WI38 (cell line): ENCODE data around the gene ECHDC3.

Experiments
- H3K4me3 ChIP-seq: 2 replicates; pipeline ENCODE4 v1.5.1; 2011; ENCODE audit warnings: low read depth, mild to moderate bottlenecking, control low read depth, low read length
- TF ChIP-seq, protein P1 (sequence below): IDR thresholded peaks from 2 replicates; pipeline ENCODE4 v1.5.1; 2012; ENCODE audit warnings: low read depth, mild to moderate bottlenecking, control low read depth, low read length

The ECHDC3 gene, protein sequence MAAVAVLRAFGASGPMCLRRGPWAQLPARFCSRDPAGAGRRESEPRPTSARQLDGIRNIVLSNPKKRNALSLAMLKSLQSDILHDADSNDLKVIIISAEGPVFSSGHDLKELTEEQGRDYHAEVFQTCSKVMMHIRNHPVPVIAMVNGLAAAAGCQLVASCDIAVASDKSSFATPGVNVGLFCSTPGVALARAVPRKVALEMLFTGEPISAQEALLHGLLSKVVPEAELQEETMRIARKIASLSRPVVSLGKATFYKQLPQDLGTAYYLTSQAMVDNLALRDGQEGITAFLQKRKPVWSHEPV

DNA sequence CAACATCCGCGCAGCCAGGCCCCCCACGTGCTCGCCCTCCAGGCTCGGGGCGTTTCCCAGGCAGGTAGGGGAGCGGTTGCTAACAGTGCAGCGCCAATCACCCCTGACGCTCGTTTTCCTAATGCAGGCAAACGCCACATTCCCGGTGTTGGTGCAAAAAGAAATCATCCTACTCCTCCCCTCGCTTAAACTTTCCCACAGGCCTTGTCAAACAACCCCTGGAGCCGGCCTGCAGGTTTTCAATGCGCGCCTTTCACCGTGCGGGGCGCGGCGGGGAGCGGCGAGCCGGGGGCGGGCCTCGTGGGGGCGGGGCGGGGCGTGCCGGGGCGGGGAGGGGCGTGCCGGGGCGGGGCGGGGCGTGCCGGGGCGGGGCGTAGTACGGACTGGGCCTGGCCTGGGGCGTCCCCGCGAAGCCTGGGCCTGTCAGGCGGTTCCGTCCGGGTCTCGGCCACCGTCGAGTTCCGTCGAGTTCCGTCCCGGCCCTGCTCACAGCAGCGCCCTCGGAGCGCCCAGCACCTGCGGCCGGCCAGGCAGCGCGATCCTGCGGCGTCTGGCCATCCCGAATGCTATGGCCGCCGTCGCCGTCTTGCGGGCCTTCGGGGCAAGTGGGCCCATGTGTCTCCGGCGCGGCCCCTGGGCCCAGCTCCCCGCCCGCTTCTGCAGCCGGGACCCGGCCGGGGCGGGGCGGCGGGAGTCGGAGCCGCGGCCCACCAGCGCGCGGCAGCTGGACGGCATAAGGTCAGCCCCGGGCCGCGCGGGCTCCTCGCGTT, at the start of gene ECHDC3:
ECHDC3 (plus strand) TSS at position 374 of the 770 bp plus-strand sequence; CDS start at position 569, 195 bp downstream.
- TF ChIP-seq, protein P1, sequence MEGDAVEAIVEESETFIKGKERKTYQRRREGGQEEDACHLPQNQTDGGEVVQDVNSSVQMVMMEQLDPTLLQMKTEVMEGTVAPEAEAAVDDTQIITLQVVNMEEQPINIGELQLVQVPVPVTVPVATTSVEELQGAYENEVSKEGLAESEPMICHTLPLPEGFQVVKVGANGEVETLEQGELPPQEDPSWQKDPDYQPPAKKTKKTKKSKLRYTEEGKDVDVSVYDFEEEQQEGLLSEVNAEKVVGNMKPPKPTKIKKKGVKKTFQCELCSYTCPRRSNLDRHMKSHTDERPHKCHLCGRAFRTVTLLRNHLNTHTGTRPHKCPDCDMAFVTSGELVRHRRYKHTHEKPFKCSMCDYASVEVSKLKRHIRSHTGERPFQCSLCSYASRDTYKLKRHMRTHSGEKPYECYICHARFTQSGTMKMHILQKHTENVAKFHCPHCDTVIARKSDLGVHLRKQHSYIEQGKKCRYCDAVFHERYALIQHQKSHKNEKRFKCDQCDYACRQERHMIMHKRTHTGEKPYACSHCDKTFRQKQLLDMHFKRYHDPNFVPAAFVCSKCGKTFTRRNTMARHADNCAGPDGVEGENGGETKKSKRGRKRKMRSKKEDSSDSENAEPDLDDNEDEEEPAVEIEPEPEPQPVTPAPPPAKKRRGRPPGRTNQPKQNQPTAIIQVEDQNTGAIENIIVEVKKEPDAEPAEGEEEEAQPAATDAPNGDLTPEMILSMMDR, result no peak
- peak within 1 kb of the TSS; percentile 60 for H3K4me3 ChIP-seq

DNA sequence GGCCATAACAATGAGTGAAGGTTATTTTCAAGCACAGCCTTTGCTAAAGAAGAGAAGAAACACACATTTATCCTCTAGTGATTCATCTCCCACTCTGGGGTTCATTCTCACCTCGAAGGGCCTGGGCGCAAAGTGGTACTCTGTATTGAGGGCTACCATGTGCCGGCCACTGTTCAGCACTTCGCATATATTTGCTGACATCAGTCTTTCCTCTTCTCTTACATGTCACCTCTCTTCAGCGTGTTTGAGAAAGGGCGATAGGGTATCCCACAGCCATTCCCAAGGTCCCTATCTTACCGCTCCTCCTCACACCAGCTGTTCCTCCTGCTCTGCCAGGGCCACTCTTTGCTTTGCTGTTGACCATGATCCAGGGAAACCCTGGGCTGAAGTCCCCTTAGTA, 48.8 kb upstream of the ECHDC3 start:
- TF ChIP-seq, protein P1, result no peak
- H3K4me3 ChIP-seq, result no peak overlapping the region

DNA sequence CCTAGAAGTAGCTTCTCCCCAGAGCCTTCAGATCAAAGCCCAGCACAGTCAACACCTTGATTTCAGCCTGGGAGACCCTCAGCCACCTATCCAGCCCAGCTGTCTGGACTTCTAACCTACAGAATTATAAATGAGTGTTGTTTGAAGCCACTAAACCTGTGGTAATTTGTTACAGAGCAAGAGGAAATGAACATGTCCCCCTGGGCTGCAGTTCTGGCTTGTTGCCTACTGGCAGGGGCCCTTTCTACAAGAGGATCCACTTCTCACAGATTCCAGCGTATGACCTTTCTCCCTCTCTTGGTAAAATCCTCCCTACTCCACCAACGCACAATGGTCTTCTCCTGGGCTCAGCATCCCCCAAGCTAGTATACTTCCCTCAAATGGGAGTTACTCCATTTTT, 46.4 kb upstream of the ECHDC3 start:
- H3K4me3 ChIP-seq, result no peak overlapping the region
- TF ChIP-seq, protein P1, result no peak

DNA sequence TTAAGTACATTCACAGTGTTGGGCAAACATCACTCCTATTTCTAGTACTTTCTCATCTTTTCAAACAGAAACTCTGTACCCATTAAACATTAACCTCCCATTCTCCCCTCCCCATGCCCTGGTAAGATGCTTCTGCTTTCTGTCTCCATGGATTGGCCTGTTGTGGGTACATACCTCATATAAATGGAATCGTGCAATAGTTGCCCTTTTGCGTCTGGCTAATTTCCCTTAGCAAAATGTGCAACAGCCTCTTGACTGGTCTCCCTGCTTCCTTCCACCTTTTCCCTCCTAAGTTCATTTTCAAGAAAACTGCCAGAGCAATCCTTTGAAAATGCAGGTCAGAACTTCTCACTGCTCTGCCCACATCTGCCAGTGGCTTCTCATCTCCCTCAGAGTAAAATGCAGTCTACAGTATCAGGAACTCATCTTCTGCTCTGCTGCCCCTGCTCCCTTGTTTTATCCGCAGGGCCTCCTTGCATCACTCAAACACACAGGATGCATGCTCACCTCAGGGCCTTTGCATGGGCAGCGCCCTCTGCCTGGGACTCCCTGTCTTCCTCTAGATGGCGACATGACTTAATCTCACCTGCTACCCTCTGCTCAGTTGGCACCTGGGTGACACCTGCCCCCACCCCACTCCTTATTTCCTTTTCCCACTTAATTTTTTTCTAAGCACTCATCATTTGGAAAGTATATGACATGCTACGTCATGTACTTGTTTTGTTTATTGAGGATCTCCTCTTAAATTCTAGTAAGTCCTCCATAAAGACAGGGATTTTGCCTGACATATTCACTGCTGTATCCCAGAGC, 44.3 kb upstream of the ECHDC3 start:
- TF ChIP-seq, protein P1, result no peak
- no peak overlapping the region for H3K4me3 ChIP-seq

DNA sequence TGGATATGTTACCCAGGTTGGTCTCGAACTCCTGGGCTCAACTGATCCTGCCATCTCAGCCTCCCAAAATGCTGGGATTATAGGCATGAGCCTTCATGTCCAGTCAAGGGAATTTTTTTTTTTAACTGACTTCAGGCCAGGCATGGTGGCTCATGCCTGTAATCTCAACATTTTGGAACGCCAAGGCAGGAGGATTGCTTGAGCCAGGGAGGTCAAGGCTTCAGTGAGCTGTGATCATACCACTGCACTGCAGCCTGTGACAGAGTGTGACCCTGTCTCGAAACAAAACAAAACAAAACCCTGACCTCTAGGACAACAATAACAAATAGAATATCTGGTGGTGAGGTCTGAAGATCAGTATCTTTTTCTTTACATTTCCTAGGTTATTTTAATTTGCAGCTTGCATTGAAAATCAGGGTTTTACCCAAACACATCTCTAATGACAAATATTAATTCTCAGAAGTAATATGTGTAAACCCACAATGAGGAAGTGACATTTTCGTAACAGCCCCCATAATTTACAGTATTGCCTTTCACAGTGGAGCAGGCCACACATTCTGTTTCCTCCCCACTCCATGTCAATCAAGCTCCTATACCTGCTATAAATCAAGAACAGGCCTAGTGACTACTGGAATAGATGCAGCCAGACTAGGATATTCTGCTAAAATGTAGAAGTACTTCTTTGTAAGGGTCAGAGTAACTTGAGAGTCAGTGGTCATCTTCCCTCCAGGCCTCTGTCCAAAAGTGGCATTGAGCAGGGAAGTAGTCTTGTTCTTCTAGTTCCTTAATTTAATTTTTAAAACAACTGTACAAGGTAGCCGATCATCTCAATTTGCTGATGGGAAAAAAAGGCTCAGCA, 43.3 kb upstream of the ECHDC3 start:
- TF ChIP-seq, protein P1, result no peak
- H3K4me3 ChIP-seq, result no peak overlapping the region

DNA sequence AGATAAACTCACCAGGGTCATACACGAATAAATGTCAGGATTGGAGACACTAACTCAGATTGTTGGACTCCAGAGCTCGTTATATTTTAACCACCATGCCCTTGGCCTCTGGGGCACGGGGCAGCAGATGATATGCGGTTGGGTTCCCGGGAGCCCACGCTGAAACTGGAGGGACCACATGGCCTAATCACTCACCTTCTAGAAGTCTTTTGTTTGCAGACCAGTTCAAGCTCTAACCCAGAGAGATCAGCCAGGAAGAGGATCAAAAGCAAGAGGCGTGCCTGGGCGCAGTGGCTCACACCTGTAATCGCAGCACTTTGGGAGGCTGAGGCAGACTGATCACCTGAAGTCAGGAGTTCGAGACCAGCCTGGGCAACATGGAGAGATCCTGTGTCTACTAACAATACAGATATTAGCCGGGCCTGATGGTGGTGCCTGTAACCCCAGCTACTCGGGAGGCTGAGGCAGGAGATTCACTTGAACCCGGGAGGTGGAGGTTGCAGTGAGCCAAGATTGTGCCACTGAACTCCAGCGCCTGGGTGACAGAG, 42.6 kb upstream of the ECHDC3 start:
- H3K4me3 ChIP-seq, result no peak overlapping the region
- TF ChIP-seq, protein P1, result no peak
